NCI-H510A (cell line): ENCODE data around the gene PTEN.
"Not testable (repeated sequence)": the region's sequence is repeated elsewhere in the genome, so short reads cannot be mapped to it uniquely, and the experiment has no call there.

Experiments
- DNase-seq: peaks from one replicate; lab custom pipeline; 2025; lab: John Stamatoyannopoulos, UW

PTEN gene

GRCh38 chr10:87869773-87870551 lies 6.5 kb downstream of the PTEN start:
- DNase-seq: no peak

- DNase-seq: no peak
Observed at GRCh38 chr10:87872828-87873227, 9.4 kb downstream of the PTEN start.

- DNase-seq: no peak
Observed at GRCh38 chr10:87873656-87874055, 10.2 kb downstream of the PTEN start.

GRCh38 chr10:87875929-87876571 lies 12.6 kb downstream of the PTEN start:
- DNase-seq: no peak

- DNase-seq: no peak
Observed at GRCh38 chr10:87878664-87879459, 15.4 kb downstream of the PTEN start.

GRCh38 chr10:87880336-87880735 lies 16.9 kb downstream of the PTEN start:
- no peak for DNase-seq

- DNase-seq: not testable (repeated sequence)
Observed at GRCh38 chr10:87881373-87882059, 18.1 kb downstream of the PTEN start.

GRCh38 chr10:87882555-87883294 lies 19.3 kb downstream of the PTEN start:
- no peak for DNase-seq

GRCh38 chr10:87886635-87887034 lies 23.2 kb downstream of the PTEN start:
- no peak for DNase-seq

GRCh38 chr10:87887146-87887545 lies 23.7 kb downstream of the PTEN start:
- DNase-seq: no peak

- no peak for DNase-seq
Observed at GRCh38 chr10:87887548-87888289, 24.3 kb downstream of the PTEN start.

- no peak for DNase-seq
Observed at GRCh38 chr10:87895430-87895829, 32.0 kb downstream of the PTEN start.

- DNase-seq: no peak
Observed at GRCh38 chr10:87896216-87896615, 32.8 kb downstream of the PTEN start.

- not testable (repeated sequence) for DNase-seq
Observed at GRCh38 chr10:87897957-87898356, 34.5 kb downstream of the PTEN start.

- DNase-seq: not testable (repeated sequence)
Observed at GRCh38 chr10:87903396-87903795, 40.0 kb downstream of the PTEN start.

- DNase-seq: no peak
Observed at GRCh38 chr10:87913156-87913921, 49.9 kb downstream of the PTEN start.

- DNase-seq: no peak
Observed at GRCh38 chr10:87915406-87915805, 52.0 kb downstream of the PTEN start.

GRCh38 chr10:87915989-87916388 lies 52.6 kb downstream of the PTEN start:
- DNase-seq: no peak

GRCh38 chr10:87916515-87916914 lies 53.1 kb downstream of the PTEN start:
- no peak for DNase-seq

GRCh38 chr10:87918254-87918859 lies 54.9 kb downstream of the PTEN start:
- no peak for DNase-seq
